Sigmoid colon (tissue), 7 donors: ENCODE results near the gene ENPP7. TPM values are rescaled to one million over a fixed set of nuclear protein-coding genes. Genes with fewer than 3 reads are reported as not detected.

ENCODE experiments used
- DNase-seq: peaks from one replicate; pipeline ENCODE4 v3.0.0-alpha.2; 2019
- H3K27ac ChIP-seq, 4 donors: fragments of 200-600 bp; sonication (generic); one replicate each; pipeline ENCODE4 v1.5.1; 2016 to 2019; ENCODE audit warnings: mild to moderate bottlenecking in 1 of 4
- H3K27me3 ChIP-seq, 3 donors: fragments of 200-600 bp; sonication (generic); one replicate each; pipeline ENCODE4 v1.5.1; 2019; ENCODE audit warnings: mild to moderate bottlenecking in 1 of 3
- H3K36me3 ChIP-seq, 4 donors: fragments of 200-600 bp; sonication (generic); one replicate each; pipeline ENCODE4 v1.5.1; 2016 to 2019
- H3K4me1 ChIP-seq, 4 donors: fragments of 200-600 bp; sonication (generic); one replicate each; pipeline ENCODE4 v1.5.1; 2017 to 2019
- H3K4me3 ChIP-seq, 4 donors: fragments of 200-600 bp; sonication (generic); one replicate each; pipeline ENCODE4 v1.5.1; 2017 to 2019; ENCODE audit warnings: mild to moderate bottlenecking in 2 of 4, moderate library complexity in 1 of 4
- H3K9me3 ChIP-seq, 4 donors: fragments of 200-600 bp in 3 of 4; sonication (generic) in 3 of 4; one replicate each; pipeline versions ENCODE4 v1.5.1 to v1.6.1; 2013 to 2019
- CTCF ChIP-seq, 4 experiments: fragments of 450-650 bp in 3 of 4; fragments of 200-600 bp in 1 of 4; IDR thresholded peaks; one replicate each; pipeline ENCODE4 v1.5.1; 2016 to 2019; ENCODE audit warnings: antibody characterized with exemption in 4 of 4, mild to moderate bottlenecking in 3 of 4, moderate library complexity in 2 of 4
- EP300 ChIP-seq, 4 donors: sonication (generic); formaldehyde crosslinking; IDR thresholded peaks; one replicate each; pipeline ENCODE4 v1.6.1; 2017; ENCODE audit warnings: antibody characterized with exemption in 4 of 4
- POLR2A ChIP-seq, 2 donors: fragments of 450-650 bp; IDR thresholded peaks; one replicate each; pipeline ENCODE4 v1.6.1; 2016; ENCODE audit warnings: antibody characterized with exemption in 2 of 2, mild to moderate bottlenecking in 2 of 2, moderate library complexity in 2 of 2
- POLR2AphosphoS5 ChIP-seq, 4 donors: sonication (generic); formaldehyde crosslinking; IDR thresholded peaks; one replicate each; pipeline ENCODE4 v1.6.1; 2017; ENCODE audit warnings: antibody characterized with exemption in 4 of 4
- WGBS, 2 donors: extraction: QIAGEN DNeasy Blood & Tissue Kit; methylation state at CpG; one replicate each; pipeline ENCODE4 v1.1.7; 2013; 5-methylcytosine and 5-hydroxymethylcytosine counted together
- intact Hi-C: fragments of 100-400 bp; cut with DNase I; formaldehyde crosslinking; loops from one replicate; pipeline ENCODE4 v1.15.1; 2023
- polyA plus RNA-seq, 3 donors: library from polyadenylated mRNA; stranded (reverse); fragments of 200-250 nt; gene quantifications; one replicate each; pipeline ENCODE4 v1.2.3, GENCODE V29; 2013
- total RNA-seq, 4 donors: library from RNA; depleted of rRNA; stranded (reverse); fragments of >200 nt; gene quantifications; one replicate each; pipeline ENCODE4 v1.1.0, GENCODE V29; 2016
- donor health status: healthy with polysubstance abuse.
- donor health status: Bipolar disorder and iron deficiency.
- donor health status: healthy.

The ENPP7 gene
- total and polyA plus RNA-seq, 7 donors = not detected

- Histone ChIP-seq H3K27ac (peak overlapping the region in 3 of 4 donors; percentile 12 to 64 (median 49)), H3K27me3 (no peaks in the 10 kb centered on the region), H3K36me3 (no peaks in the 10 kb centered on the region), H3K4me1 (peaks cover 0 to 41% (median 37%) of the 10 kb centered on the region in 4 donors), H3K9me3 (no peaks in the 10 kb centered on the region), H3K4me3 (no peak overlapping the region)
- intact Hi-C loops = no loop called here
- WGBS, 2 donors = 12 to 29% methylated on average over 13 of the region's 14 CpGs
- TF ChIP-seq POLR2A (IDR thresholded peaks at IDR 0.05) = no peak
- no peak for TF ChIP-seq CTCF (IDR thresholded peaks at IDR 0.05)
- TF ChIP-seq EP300 (IDR thresholded peaks at IDR 0.05) = no peak
- TF ChIP-seq POLR2AphosphoS5 (IDR thresholded peaks at IDR 0.05) = no peak
- no peak for DNase-seq
Measured at GRCh38 chr17:79695797-79696609, 34.7 kb upstream of the ENPP7 start.

GRCh38 chr17:79696610-79696982 lies 34.1 kb upstream of the ENPP7 start:
- Histone ChIP-seq H3K4me3 (no peak overlapping the region), H3K27me3 (no peaks in the 10 kb centered on the region), H3K9me3 (no peaks in the 10 kb centered on the region), H3K27ac (peak overlapping the region in 2 of 4 donors; percentile 49 to 64), H3K4me1 (peaks cover 0 to 35% (median 31%) of the 10 kb centered on the region in 4 donors), H3K36me3 (no peaks in the 10 kb centered on the region)
- TF ChIP-seq CTCF (IDR thresholded peaks at IDR 0.05) = no peak
- no peak for TF ChIP-seq POLR2AphosphoS5 (IDR thresholded peaks at IDR 0.05)
- no peak for TF ChIP-seq EP300 (IDR thresholded peaks at IDR 0.05)
- TF ChIP-seq POLR2A (IDR thresholded peaks at IDR 0.05) = no peak
- intact Hi-C loops = no loop called here
- no peak for DNase-seq
- WGBS, 2 donors = 69 to 76% methylated on average over 17 of the region's 17 CpGs

- 20 to 49% methylated on average over 15 of the region's 15 CpGs for WGBS, 2 donors
- no peaks in the 10 kb centered on the region for H3K9me3 ChIP-seq
- no peaks in the 10 kb centered on the region for H3K27me3 ChIP-seq
- peaks cover 0 to 23% (median 18%) of the 10 kb centered on the region in 4 donors for H3K4me1 ChIP-seq
- intact Hi-C loops = no loop called here
- no peaks in the 10 kb centered on the region for H3K36me3 ChIP-seq
- no peak overlapping the region for H3K27ac ChIP-seq
- no peak overlapping the region for H3K4me3 ChIP-seq
- DNase-seq = no peak
- TF ChIP-seq POLR2A (IDR thresholded peaks at IDR 0.05) = no peak
- TF ChIP-seq CTCF (IDR thresholded peaks at IDR 0.05) = no peak
- TF ChIP-seq EP300 (IDR thresholded peaks at IDR 0.05) = no peak
- TF ChIP-seq POLR2AphosphoS5 (IDR thresholded peaks at IDR 0.05) = no peak
Measured at GRCh38 chr17:79698146-79698846, 32.4 kb upstream of the ENPP7 start.

- H3K9me3 ChIP-seq = no peaks in the 10 kb centered on the region
- no peak for TF ChIP-seq CTCF (IDR thresholded peaks at IDR 0.05)
- no peak for TF ChIP-seq POLR2A (IDR thresholded peaks at IDR 0.05)
- no peak for TF ChIP-seq EP300 (IDR thresholded peaks at IDR 0.05)
- no peak for TF ChIP-seq POLR2AphosphoS5 (IDR thresholded peaks at IDR 0.05)
- DNase-seq = no peak
- H3K4me3 ChIP-seq = no peak overlapping the region
- intact Hi-C loops = no loop called here
- no peaks in the 10 kb centered on the region for H3K27me3 ChIP-seq
- H3K27ac ChIP-seq = no peak overlapping the region
- no peaks in the 10 kb centered on the region for H3K36me3 ChIP-seq
- peaks cover 0 to 23% (median 18%) of the 10 kb centered on the region in 4 donors for H3K4me1 ChIP-seq
- WGBS, 2 donors = 64 to 86% methylated on average over 12 of the region's 12 CpGs
Measured at GRCh38 chr17:79699386-79700036, 31.2 kb upstream of the ENPP7 start.
